Stomach (tissue), 9 donors: ENCODE results near the gene CCSER1. TPM values are rescaled to one million over a fixed set of nuclear protein-coding genes. Genes with fewer than 3 reads are reported as not detected.
A peak's percentile ranks its signal among the peaks of the same experiment; 100 is the strongest.

Experiments
- DNase-seq, 2 donors: peaks; one replicate each; pipeline versions ENCODE4 v3.0.0 to v3.0.0-alpha.2; 2013 to 2019
- H3K27ac ChIP-seq, 5 donors: fragments of 200-600 bp in 4 of 5; sonication (generic) in 4 of 5; one replicate each; pipeline ENCODE4 v1.5.1; 2013 to 2019; ENCODE audit warnings: mild to moderate bottlenecking in 1 of 5, moderate library complexity in 1 of 5
- H3K27me3 ChIP-seq, 3 donors: fragments of 200-600 bp; sonication (generic); one replicate each; pipeline ENCODE4 v1.5.1; 2017 to 2019; ENCODE audit warnings: mixed run types in 1 of 3
- H3K36me3 ChIP-seq, 4 donors: fragments of 200-600 bp; sonication (generic); 1 replicate in 3 of 4; 2 replicates in 1 of 4; pipeline ENCODE4 v1.5.1; 2016 to 2019
- H3K4me1 ChIP-seq, 4 donors: fragments of 200-600 bp; sonication (generic); one replicate each; pipeline ENCODE4 v1.5.1; 2016 to 2019
- H3K4me3 ChIP-seq, 4 donors: fragments of 200-600 bp; sonication (generic) in 3 of 4; one replicate each; pipeline ENCODE4 v1.5.1; 2016 to 2019; ENCODE audit warnings: mild to moderate bottlenecking in 1 of 4
- H3K9me3 ChIP-seq, 4 donors: fragments of 200-600 bp; sonication (generic); one replicate each; pipeline ENCODE4 v1.5.1; 2016 to 2019
- CTCF ChIP-seq, 7 experiments: fragments of 450-650 bp in 4 of 7; fragments of 200-600 bp in 3 of 7; sonication (generic) in 3 of 7; IDR thresholded peaks; one replicate each; pipeline ENCODE4 v1.5.1; 2016 to 2019; ENCODE audit warnings: antibody characterized with exemption in 7 of 7, control low read depth in 2 of 7, mild to moderate bottlenecking in 1 of 7
- EP300 ChIP-seq: sonication (generic); formaldehyde crosslinking; IDR thresholded peaks from one replicate; pipeline ENCODE4 v1.6.1; 2017; ENCODE audit warnings: antibody characterized with exemption
- POLR2A ChIP-seq, 4 donors: fragments of 450-650 bp; IDR thresholded peaks; one replicate each; pipeline ENCODE4 v1.6.1; 2016; ENCODE audit warnings: antibody characterized with exemption in 4 of 4, control low read depth in 2 of 4, mild to moderate bottlenecking in 1 of 4, moderate library complexity in 1 of 4
- POLR2AphosphoS5 ChIP-seq, 3 donors: sonication (generic); formaldehyde crosslinking; IDR thresholded peaks; one replicate each; pipeline ENCODE4 v1.6.1; 2016; ENCODE audit warnings: antibody characterized with exemption in 3 of 3
- WGBS, 5 donors: extraction: QIAGEN DNeasy Blood & Tissue Kit in 3 of 5; methylation state at CpG; one replicate each; pipeline versions ENCODE4 v1.1.5 to v1.1.7; 2013 to 2018; 5-methylcytosine and 5-hydroxymethylcytosine counted together
- intact Hi-C: fragments of 100-400 bp; cut with DNase I; formaldehyde crosslinking; loops from one replicate; pipeline ENCODE4 v1.15.1; 2023; ENCODE audit warnings: low total_unique reads
- polyA plus RNA-seq, 3 donors: library from polyadenylated mRNA; stranded (reverse); fragments of 200-250 nt; gene quantifications; one replicate each; pipeline ENCODE4 v1.2.3, GENCODE V29; 2013
- total RNA-seq, 5 donors: library from RNA; depleted of rRNA; stranded (reverse); fragments of >200 nt; gene quantifications; one replicate each; pipeline versions ENCODE4 v1.1.0 to v1.2.3, GENCODE V29; 2014 to 2016
- donor health status: healthy with polysubstance abuse.
- donor health status: Bipolar disorder and iron deficiency.
- donor health status: healthy.

The CCSER1 gene
- total and polyA plus RNA-seq, 8 donors: 0.33 to 149 (median 15.2) TPM

DNA sequence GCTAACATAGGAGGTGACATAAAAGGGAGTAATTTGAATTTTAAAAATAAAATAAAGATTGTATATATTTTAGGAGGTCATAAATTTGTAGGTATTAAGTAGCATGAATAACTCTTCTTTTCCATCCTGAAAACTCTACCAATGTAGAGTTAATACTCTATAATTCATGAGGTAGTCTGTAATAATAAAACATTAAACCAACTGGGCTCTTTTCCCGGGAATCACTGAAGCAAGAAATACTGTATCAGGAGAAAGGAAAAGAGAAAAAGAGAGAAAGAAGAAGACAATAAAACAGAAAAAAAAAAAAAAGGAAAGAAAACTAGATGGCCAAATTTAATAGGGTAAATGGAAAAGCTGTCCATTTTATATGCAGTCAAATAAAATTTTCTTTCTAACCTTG, 984.4 kb downstream of the CCSER1 start:
- Histone ChIP-seq H3K27me3 (no peaks in the 10 kb centered on the region), H3K27ac (no peak overlapping the region), H3K4me3 (no peak overlapping the region), H3K4me1 (no peaks in the 10 kb centered on the region), H3K36me3 (no peaks in the 10 kb centered on the region), H3K9me3 (no peaks in the 10 kb centered on the region)
- WGBS, 5 donors: 58 to 84% (median 76%) methylated on average over 1 of the region's 1 CpG
- intact Hi-C loops: no loop called here
- DNase-seq: no peak
- TF ChIP-seq POLR2A (IDR thresholded peaks at IDR 0.05): no peak
- TF ChIP-seq EP300: no peak
- TF ChIP-seq CTCF (IDR thresholded peaks at IDR 0.05): no peak
- no peak for TF ChIP-seq POLR2AphosphoS5 (IDR thresholded peaks at IDR 0.05)

- Histone ChIP-seq H3K27me3 (no peaks in the 10 kb centered on the region), H3K27ac (no peak overlapping the region), H3K4me1 (no peaks in the 10 kb centered on the region), H3K4me3 (no peak overlapping the region), H3K36me3 (no peaks in the 10 kb centered on the region), H3K9me3 (no peaks in the 10 kb centered on the region)
- intact Hi-C loops: no loop called here
- DNase-seq: peak in 1 of 2 donors; percentile 48
- 35 to 53% (median 41%) methylated on average over 4 of the region's 4 CpGs for WGBS, 5 donors
- TF ChIP-seq CTCF (IDR thresholded peaks at IDR 0.05) (peak in 3 of 7 experiments; percentile 20 to 31 (median 22)), POLR2AphosphoS5 (IDR thresholded peaks at IDR 0.05) (no peak), POLR2A (IDR thresholded peaks at IDR 0.05) (no peak), EP300 (no peak)
Observed at GRCh38 chr4:91113130-91113706, 986.0 kb downstream of the CCSER1 start.

- Histone ChIP-seq H3K9me3 (no peaks in the 10 kb centered on the region), H3K4me3 (no peak overlapping the region), H3K27ac (no peak overlapping the region), H3K36me3 (no peaks in the 10 kb centered on the region), H3K4me1 (no peaks in the 10 kb centered on the region), H3K27me3 (no peaks in the 10 kb centered on the region)
- no peak for TF ChIP-seq EP300
- no peak for TF ChIP-seq POLR2AphosphoS5 (IDR thresholded peaks at IDR 0.05)
- TF ChIP-seq CTCF (IDR thresholded peaks at IDR 0.05): no peak
- no peak for TF ChIP-seq POLR2A (IDR thresholded peaks at IDR 0.05)
- no peak for DNase-seq
- intact Hi-C loops: no loop called here
- 85 to 95% (median 89%) methylated on average over 4 of the region's 4 CpGs for WGBS, 5 donors
Observed at GRCh38 chr4:91114386-91114785, 987.2 kb downstream of the CCSER1 start.

DNA sequence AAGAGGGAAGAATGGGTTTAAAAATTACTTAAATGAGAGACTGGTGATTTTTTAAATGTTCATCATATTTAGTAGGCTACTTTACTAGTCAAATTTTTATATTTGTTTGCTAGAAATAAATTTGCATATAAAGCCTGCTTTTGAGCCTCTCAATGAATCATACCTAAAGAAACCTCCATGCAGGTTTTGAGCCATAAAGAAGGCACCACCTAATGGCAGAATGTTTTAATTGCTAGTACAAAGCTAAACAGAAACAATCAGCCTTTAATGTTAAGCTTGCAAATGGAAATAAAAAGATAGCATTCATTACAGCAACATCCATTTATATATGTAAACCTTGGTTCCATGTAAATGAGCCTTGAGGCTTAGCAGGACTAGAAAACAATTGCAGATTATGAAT, 989.7 kb downstream of the CCSER1 start:
- no peaks in the 10 kb centered on the region for H3K27me3 ChIP-seq
- no peaks in the 10 kb centered on the region for H3K36me3 ChIP-seq
- intact Hi-C loops: no loop called here
- TF ChIP-seq POLR2A (IDR thresholded peaks at IDR 0.05): no peak
- TF ChIP-seq POLR2AphosphoS5 (IDR thresholded peaks at IDR 0.05): no peak
- TF ChIP-seq CTCF (IDR thresholded peaks at IDR 0.05): peak in 1 of 7 experiments; percentile 17
- no peak for TF ChIP-seq EP300
- no peaks in the 10 kb centered on the region for H3K4me1 ChIP-seq
- H3K4me3 ChIP-seq: no peak overlapping the region
- peak in 1 of 2 donors; percentile 8 for DNase-seq
- no peak overlapping the region for H3K27ac ChIP-seq
- H3K9me3 ChIP-seq: no peaks in the 10 kb centered on the region
